ENCODE measurements around the gene PAX7.
A peak's percentile ranks its signal among the peaks of the same experiment; 100 is the strongest.

The PAX7 gene

GRCh38 chr1:18597160-18598042 lies 33.2 kb upstream of the PAX7 start:
- H3K27ac ChIP-seq, result no peak overlapping the region
- TF ChIP-seq ZFX (IDR thresholded peaks at IDR 0.05; ENCODE audit: borderline replicate concordance), result no peak
- TF ChIP-seq CTCF (IDR thresholded peaks at IDR 0.05), result peak; percentile 96

- no peak overlapping the region for H3K27ac ChIP-seq
- TF ChIP-seq ZFX (IDR thresholded peaks at IDR 0.05; ENCODE audit: borderline replicate concordance), result no peak
- TF ChIP-seq CTCF (IDR thresholded peaks at IDR 0.05), result no peak
Observed at GRCh38 chr1:18599086-18599485, 31.6 kb upstream of the PAX7 start.

GRCh38 chr1:18599704-18600103 lies 30.9 kb upstream of the PAX7 start:
- no peak overlapping the region for H3K27ac ChIP-seq
- TF ChIP-seq ZFX (IDR thresholded peaks at IDR 0.05; ENCODE audit: borderline replicate concordance), result no peak
- no peak for TF ChIP-seq CTCF (IDR thresholded peaks at IDR 0.05)

GRCh38 chr1:18602533-18603211 lies 28.0 kb upstream of the PAX7 start:
- TF ChIP-seq ZFX (IDR thresholded peaks at IDR 0.05; ENCODE audit: borderline replicate concordance) (no peak), CTCF (IDR thresholded peaks at IDR 0.05) (no peak)
- no peak overlapping the region for H3K27ac ChIP-seq

DNA sequence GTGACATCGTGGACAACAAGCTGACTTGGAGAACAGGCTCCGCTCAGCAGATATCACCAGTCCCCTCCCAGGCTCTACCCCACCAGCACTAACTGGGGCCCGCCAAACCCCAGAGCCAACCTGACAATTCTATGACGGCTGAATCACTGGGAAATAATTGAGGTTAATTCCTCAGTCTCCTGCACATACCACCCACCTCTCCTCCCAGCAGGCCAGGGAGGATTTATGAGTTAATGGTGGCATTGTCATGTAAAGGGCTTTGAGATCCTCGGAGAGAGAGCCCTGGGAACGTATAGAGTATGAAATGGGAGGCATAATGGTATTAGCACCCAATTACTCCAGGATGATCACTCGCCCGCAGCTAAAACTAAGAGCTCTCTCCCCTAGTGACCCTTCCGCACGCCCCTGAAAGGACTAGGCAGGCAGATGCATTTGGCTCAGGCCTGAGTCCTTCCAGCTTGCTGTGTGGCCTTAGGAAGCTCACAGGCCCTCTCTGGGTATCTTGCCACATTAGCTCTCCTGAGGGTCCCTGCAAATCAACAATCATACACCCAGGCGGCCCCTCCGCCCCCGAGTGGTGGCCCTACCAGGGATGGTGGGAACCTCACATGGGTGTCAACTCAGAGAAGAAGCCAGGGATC lies 27.3 kb upstream of the PAX7 start:
- TF ChIP-seq ZFX (IDR thresholded peaks at IDR 0.05; ENCODE audit: borderline replicate concordance) (no peak), CTCF (IDR thresholded peaks at IDR 0.05) (no peak)
- H3K27ac ChIP-seq, result no peak overlapping the region

- H3K27ac ChIP-seq, result no peak overlapping the region
- no peak for TF ChIP-seq ZFX (IDR thresholded peaks at IDR 0.05; ENCODE audit: borderline replicate concordance)
- no peak for TF ChIP-seq CTCF (IDR thresholded peaks at IDR 0.05)
Observed at GRCh38 chr1:18606443-18607288, 24.0 kb upstream of the PAX7 start.
